ENCODE data around the gene GMDS.

DNA sequence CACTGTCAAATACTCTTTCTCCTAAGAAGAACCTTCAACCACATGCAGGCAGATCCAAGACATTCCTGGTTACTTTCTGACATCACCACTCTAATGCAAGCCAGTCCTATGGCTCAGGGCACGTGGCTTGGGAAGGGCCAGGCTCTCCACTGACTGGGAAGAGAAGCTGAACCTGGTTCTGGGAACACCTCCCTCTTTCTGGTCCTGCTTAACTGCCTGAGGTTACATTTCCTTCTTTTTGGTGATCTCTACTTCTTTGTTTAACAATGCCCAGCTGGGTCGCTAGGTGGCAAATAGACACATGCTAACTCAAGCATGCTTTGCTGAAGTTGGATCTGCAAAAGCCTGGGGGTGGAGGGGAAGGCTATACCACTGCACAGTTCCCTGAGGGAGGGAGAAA is 249.8 kb downstream of the GMDS start:
- TF ChIP-seq, protein P1, sequence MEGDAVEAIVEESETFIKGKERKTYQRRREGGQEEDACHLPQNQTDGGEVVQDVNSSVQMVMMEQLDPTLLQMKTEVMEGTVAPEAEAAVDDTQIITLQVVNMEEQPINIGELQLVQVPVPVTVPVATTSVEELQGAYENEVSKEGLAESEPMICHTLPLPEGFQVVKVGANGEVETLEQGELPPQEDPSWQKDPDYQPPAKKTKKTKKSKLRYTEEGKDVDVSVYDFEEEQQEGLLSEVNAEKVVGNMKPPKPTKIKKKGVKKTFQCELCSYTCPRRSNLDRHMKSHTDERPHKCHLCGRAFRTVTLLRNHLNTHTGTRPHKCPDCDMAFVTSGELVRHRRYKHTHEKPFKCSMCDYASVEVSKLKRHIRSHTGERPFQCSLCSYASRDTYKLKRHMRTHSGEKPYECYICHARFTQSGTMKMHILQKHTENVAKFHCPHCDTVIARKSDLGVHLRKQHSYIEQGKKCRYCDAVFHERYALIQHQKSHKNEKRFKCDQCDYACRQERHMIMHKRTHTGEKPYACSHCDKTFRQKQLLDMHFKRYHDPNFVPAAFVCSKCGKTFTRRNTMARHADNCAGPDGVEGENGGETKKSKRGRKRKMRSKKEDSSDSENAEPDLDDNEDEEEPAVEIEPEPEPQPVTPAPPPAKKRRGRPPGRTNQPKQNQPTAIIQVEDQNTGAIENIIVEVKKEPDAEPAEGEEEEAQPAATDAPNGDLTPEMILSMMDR (IDR thresholded peaks at IDR 0.05): no peak
- TF ChIP-seq POLR2A (IDR thresholded peaks at IDR 0.05): no peak

Data from heart left ventricle (tissue), 13 donors.